SIG-M5 treated with dmso at 0.1 percent for 504 hours (cell line): ENCODE measurements around the gene LSM7.

ENCODE experiments used
- DNase-seq: peaks from one replicate; lab custom pipeline; 2025; ENCODE audit not compliant: unreplicated experiment; lab: John Stamatoyannopoulos, UW

Gene LSM7

GRCh38 chr19:2338751-2339643, 10.6 kb upstream of the LSM7 start:
- no peak for DNase-seq

DNA sequence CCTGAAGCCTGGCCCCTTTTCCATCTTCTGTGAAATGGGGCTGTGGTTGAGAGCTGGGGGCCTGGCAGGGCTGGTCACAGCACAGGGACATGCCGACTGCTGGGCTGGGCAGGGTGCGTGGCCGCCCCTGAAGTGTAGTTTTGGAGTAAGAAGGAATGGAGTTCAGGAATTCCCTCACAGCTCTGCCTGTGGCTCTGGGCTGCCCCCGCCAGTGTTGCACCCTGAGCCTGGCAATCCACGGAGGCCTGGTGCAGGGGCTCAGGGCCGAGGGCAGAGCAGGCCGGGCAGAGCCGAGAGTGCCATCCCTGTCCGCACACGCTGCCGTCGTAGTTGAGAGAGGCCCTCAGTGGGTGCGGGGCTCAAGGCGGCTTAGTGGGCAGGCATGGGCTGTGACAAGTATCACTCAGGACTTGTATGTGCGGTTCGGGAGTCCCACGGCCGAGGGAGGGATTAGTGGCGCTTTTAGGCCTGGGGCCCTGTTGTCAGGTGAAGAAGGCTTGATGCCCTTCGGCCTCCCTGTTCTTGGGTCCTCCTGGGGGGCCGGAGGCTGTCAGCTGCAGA, 9.7 kb upstream of the LSM7 start:
- no peak for DNase-seq

GRCh38 chr19:2337329-2337707, 8.9 kb upstream of the LSM7 start:
- no peak for DNase-seq

DNA sequence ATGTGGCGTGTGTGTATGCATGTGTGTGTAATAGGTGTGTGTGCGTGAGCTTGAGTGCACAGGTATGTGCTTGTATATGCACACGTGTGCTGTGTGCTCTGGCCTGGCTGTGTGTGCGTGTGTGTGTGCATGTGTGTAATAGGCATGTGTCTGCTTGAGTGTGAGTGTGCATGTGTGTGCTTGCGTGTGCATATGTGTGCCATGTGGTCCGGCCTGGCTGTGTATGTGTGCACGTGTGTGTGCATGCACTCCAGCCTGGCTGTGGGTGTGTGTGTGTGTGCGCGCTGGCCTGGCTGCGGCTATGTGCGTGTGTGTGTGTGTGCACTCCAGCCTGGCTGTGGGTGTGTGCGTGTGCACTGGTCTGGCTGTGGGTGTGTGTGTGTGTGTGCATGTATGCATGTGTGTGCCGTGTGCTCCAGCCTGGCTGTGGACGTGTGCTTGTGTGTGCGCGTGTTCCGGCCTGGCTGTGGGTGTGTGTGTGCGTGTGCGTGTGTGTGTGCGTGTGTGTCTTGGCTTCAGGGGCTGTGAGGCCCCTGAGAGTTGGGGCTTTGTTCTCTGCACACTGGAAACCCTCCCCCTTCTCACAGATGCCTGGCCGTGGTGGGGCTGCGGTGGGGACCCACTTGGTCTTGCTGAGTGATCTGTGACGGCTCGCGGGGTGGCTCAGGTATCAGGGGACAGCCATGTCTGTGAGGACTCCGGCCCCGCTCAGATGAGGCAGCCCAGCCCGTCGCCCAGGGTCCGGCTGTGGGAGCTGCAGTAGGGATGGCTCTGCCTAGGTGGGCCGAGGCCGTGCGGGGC, 8.3 kb upstream of the LSM7 start:
- no peak for DNase-seq

DNA sequence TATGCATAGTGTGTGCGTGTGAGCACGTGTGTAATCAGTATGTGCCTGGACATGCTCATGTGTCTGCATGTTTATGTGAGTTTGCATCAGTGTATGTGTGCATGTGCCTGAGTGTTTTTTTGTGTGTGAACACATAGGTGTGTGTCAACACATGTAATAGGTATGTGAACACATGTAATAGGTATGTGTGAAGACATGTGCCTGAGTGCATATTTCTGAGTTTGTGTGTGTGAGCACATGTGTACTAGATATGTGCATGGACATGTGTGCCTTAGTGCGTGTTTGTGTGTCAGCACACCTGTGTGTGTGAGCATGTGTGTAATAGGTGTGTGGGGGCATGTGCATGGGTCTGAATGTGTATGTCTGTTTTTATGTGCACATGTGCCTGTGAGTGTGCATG, 7.5 kb upstream of the LSM7 start:
- no peak for DNase-seq

DNA sequence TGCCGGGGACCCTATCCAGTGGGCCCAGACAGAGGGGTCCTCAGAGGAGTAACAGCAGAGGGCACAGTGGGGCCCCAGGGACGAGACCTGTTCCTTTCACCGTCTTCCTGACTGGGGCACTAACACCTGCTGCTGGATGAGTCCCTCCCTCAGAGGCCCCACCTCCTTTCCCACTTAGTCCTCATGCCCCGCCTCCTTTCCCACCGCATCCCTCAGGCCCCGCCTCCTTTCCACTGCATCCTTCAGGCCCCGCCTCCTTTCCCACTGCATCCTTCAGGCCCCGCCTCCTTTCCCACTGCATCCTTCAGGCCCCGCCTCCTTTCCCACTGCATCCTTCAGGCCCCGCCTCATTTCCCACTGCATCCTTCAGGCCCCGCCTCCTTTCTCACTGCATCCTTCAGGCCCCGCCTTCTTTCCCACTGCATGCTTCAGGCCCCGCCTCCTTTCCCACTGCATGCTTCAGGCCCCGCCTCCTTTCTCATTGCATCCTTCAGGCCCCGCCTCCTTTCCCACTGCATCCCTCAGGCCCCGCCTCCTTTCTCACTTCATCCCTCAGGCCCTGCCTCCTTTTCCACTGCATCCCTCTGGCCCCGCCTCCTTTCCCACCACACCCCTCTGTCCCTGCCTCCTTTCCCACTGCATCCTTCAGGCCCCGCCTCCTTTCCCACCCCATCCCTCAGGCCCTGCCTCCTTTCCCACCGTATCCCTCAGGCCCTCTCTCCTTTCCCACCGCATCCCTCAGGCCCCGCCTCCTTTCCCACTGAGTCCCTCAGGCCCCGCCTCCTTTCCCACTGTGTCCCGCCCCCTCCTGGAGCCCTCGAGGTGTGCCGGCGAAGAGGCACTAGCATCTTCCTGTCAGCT, 6.8 kb upstream of the LSM7 start:
- DNase-seq: no peak

DNA sequence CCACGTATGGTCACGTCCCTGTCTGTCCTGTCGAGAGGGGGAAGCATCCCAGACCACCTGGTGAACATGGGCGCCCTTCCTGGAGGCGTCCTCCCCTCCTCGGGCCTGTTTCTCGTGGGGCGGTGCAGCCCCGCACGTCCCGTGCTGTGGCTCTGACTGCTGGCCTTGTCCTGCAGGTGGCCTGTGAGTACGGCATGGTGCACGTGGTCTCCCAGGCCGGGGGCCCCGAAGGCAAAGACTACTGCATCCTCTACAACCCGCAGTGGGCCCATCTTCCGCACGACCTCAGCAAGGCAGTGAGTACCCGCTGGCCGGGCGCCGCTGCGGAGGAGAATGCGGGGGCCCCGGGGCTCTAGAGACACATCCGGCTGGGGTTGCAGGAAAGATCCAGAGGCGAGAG, 6.0 kb upstream of the LSM7 start:
- no peak for DNase-seq

DNA sequence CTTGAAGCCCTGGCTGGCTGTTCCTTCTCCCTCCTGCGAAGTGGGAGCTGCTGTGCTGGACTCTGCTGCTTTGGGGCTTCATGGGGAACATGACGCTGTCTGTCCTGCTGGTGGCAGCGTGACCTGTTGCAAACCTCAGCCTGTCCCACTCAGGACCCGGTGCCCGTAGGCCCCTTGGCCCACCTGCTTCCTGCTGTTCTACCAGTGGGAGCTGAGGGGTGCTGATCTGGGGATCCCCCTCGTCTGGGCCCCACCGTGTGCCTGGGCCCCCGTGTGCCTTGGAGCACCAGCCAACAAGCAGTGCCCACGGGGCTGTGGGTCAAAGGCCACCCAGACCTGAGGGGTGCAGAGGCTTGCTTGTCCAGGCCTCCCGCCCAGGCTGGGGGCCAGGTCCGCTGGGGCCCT, 5.4 kb upstream of the LSM7 start:
- DNase-seq: no peak

DNA sequence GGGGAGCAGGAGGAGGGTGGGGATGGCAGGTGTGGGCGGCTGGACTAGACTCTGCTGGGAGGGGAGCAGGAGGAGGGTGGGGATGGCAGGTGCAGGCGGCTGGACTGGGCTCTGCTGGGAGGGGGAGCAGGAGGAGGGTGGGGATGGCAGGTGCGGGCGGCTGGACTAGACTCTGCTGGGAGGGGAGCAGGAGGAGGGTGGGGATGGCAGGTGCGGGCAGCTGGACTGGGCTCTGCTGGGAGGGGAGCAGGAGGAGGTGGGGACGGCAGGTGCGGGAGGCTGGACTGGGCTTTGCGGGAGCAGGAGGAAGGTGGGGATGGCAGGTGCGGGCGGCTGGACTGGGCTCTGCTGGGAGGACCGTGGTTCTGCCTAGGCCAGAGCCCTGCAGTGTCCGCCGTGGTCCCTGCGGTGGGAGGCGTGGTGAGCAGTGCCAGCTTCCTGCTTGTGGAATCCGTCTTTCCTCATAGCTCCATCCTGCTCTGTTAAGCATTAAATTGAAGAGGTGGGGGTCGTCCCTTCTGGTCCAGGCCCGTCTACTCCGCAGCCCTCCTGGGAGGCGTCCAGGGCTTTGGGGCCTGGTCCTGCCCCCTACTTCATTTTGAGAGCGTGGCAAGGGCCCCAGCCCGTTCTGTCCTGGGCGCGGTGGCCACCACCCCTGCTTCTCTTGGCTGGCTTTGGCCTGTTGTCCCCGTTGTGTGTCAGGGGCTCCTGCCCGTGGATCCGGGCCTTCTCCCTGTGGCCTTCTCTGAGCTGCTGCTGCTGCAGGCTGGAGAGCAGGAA, 4.8 kb upstream of the LSM7 start:
- DNase-seq: no peak

DNA sequence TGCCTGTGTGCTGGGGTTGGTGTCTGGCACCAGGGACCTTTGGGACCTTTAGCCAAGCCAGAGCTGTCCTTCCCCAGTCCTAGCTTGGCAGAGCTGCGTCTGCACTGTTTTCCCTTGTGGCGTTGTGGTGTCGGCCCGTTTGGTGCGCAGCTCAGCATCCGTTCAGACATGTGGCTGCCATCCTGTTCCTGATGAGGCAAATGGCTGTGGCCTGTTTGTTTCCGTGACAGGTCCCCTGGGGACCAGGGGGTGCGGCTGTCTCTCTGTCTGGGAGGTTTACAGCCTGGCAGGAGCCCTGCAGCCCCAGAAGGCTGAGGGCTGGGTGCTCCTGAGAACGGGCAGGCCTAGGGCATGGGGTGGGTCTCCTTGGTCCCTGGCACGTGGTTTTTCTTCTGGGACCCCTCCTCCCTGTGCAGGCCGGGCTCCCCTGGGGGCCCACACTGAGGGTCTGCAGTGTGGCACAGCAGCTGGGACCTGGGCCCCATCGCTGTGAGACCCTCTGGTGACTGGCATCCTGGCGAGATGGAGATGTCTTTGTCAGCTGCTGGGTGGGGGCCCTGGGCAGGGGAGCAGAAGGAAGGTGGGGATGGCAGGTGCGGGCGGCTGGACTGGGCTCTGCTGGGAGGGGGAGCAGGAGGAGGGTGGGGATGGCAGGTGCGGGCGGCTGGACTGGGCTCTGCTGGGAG, 4.1 kb upstream of the LSM7 start:
- no peak for DNase-seq

DNA sequence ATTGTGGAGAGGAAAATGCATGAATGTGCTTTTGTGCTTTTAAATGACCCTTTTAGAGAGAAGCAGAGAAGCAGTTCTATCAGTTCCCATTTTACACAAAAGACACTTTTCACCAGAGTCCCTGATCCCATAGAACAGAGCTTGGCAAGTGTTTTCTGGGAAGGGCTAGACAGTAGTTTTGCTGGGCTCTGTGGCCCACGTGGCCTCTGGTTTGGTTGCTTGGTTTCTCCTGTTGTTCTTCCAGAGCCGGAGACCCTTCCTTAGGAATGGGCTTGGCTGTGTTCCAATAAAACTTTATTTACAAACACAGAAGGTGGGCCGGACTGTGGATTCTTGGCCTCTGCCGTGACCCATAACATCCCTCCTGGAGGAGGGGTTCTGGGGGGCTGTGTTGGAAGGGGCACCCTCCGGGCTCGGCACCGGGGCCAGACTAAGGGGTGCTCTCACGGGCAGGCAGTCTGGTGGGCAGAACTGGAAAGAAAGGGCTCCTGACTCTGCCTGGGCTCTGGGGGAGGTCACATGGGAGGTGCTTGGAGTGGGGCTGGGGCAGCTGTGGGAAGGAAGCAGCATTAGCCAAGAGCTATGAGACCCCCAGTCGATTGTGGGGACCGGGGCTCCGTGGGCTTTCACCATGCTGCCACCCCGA, 3.3 kb upstream of the LSM7 start:
- DNase-seq: no peak

DNA sequence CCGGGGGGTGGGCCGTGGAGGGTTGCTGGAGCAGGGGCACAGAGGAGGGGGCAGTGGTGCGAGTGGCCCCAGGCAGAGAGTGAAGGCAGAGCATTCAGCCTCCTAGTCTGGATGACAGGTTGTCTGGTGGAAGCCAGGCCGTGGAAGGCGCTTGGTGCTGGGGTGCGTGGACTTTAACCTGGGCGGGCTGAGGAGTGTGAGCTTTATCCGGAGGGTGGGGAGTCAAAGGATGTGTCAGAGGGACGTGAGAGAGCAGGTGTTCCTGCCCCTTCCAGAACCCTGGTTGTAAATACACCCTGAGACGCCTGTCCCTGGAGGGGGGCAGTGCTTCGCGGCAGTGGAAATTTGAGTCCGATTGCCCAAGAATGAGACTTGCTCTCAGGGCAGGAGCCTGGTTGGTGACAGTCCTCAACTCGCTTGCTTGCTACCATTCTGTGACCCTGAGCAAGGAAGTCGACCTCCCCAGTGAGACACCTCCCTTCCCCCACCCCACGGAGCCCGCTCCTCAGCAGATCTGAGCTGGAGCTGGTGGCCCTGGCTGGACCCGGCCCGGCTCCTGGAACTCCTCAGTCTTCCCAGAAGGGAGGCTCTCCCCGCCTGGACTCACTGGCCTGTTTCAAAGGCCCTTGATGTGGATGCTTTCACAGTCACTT, 2.4 kb upstream of the LSM7 start:
- DNase-seq: no peak

DNA sequence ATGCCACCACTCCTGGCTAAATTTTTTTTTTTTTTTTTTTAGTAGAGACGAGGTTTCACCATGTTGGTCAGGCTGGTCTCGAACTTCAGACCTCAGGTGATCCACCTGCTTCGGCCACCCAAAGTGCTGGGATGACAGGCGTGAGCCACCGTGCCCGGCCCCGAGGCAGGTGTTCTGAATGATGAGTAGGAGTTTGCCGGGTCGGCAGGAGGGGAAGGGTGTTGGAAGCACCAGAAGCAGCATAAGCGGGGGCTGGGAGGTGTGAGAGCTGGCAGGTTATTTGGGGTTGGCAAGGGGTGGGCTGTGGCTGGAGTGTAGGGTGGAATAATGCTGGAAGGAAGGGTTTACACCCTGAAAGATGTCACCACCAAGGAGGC, 1.9 kb upstream of the LSM7 start:
- DNase-seq: no peak

GRCh38 chr19:2329501-2329916, 1.1 kb upstream of the LSM7 start:
- DNase-seq: no peak

DNA sequence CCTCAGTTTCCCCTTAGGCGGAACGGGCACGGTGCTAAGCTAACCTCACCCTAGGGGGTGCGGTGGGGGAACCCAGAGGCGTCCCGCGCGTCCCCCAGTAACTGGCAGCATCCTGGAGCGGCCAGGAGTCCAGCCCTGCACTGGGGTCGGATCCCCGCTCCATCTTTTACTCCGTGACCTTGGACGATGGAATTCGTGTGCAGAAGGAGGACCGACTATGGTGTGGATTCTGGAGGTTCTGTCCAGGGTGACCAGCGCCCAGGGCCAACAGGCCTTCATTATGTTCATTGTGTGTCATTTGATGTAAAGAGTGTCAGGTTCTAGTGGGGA, 728 bp upstream of the LSM7 start:
- no peak for DNase-seq

GRCh38 chr19:2327773-2328400, 499 bp downstream of the LSM7 start:
- DNase-seq: peak; percentile 93

GRCh38 chr19:2326699-2327360, 1.6 kb downstream of the LSM7 start:
- DNase-seq: no peak
